NAMALWA (cell line): ENCODE results near the gene HIGD1A.
A peak's percentile ranks its signal among the peaks of the same experiment; 100 is the strongest.
"Not testable (repeated sequence)": the region's sequence is repeated elsewhere in the genome, so short reads cannot be mapped to it uniquely, and the experiment has no call there.

Experiments
- DNase-seq: peaks from one replicate; pipeline ENCODE4 v3.0.0-alpha.2; 2015; ENCODE audit warnings: low spot score

Gene HIGD1A

DNA sequence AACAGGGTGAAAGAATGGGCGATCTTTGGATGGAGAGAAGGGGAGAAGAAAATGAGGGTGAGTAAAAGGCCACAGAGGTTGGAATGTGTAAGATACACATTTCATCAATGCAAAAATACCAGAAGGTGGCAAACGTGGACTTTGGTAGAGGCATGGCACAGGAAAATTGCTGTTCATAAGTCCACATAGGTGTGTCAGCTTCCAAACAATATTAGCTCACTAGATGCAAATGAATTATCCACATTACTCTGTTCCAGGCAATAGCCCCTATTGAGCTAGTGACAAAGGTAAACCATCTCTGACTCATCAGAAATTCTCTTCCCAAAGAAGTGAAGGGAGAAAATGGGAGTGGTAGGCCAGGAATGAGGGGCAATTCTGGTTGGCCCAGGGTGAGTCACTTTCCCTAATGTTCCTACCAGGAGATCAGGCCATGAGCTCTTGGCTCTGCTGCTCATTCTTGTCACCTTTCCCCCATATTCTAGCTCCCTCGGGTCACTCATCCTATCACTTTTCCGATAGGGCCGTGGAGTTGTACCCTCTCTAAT, 24.9 kb upstream of the HIGD1A start:
- DNase-seq: no peak

DNA sequence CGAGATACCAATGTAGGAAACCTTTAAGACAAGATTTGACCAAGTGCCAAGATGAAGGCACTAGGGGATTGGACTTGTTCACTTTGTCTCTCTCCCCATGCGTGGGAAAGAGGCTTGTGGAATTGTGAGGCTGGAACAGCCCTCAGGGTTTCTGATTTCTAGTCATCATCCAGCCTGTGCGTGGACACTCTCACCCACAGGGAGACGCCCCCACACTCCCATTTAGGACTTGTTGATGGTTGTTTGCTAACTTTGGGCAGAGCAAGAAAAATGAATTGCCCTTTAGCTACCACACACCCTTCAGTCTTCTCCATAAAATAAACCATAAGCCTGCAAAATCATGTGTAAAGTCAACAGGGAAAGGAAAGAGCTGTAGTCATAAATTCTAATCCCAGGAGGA, 23.4 kb upstream of the HIGD1A start:
- no peak for DNase-seq

GRCh38 chr3:42827023-42827422, 22.7 kb upstream of the HIGD1A start:
- DNase-seq: no peak

- no peak for DNase-seq
These were observed 21.9 kb upstream of the HIGD1A start for GRCh38 chr3:42826141-42826540.

- DNase-seq: no peak
These were observed 19.1 kb upstream of the HIGD1A start for GRCh38 chr3:42823351-42823750.

DNA sequence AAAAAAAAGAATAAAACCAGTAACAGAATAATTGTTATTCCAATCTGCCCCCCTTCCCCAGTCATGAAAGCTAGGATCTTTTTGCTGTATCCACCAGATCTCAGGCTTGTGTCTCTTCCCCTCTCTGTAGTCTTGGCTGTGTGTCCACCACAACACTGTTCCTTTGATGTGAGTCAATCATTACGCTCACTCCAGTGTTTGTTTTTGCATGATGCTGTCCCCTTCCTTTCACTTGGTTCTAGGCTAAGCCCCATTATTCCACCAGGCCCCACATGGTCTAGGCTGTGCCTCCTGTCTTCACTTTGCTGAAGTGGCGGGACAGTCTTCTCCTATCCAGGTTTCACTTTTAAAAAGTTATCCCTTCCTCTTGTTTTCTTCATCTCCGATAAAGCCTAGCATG, 18.5 kb upstream of the HIGD1A start:
- DNase-seq: no peak

- no peak for DNase-seq
These were observed 16.4 kb upstream of the HIGD1A start for GRCh38 chr3:42820746-42821051.

- no peak for DNase-seq
These were observed 15.2 kb upstream of the HIGD1A start for GRCh38 chr3:42819351-42819965.

GRCh38 chr3:42815826-42816225, 11.5 kb upstream of the HIGD1A start:
- no peak for DNase-seq

DNA sequence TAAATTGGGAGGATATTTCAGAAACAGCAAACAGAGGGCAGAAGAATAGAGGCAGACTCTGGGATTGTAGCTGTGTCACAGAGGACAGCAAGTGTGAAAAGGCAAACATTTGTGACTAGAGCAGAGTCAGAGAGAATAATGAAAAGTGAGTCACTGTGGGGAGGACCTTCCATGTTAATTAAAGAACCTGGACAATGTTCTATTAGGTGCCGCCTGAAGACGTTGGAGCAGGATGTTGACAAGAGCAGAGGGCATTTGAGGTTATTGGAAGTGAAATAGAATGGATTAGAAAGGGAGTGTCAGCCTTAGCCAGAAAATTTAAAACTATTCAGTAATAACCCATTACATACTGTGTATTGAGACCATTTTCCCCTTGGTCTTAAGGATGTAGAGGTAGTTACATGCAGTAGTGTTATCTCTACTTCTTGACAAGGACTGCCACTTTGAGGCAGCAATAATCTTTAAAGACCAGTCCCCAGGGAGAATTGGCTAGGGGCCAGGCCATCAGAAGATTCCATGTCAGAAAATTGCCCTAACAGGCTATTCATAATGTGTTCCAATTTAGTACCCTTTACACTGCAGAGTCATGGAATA, 10.7 kb upstream of the HIGD1A start:
- DNase-seq: no peak

DNA sequence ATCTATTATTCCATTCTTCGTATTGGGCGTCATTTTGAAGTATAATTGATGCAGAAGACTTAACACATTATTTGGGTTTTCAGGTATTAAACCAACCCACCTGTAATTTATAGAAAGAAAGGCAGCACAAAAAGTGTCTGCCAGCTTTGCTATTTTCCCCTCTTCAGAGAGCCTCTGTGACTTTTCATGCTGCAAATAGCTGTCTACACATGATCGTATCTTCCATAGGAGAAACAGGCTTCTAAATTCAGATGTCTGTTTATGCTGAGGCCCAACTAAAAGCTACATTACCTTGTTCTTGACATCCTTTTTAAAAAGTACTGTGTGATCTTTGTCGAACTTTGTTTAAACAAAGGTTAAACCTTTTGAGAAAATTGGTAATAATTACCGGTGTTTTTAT, 10.0 kb upstream of the HIGD1A start:
- no peak for DNase-seq

DNA sequence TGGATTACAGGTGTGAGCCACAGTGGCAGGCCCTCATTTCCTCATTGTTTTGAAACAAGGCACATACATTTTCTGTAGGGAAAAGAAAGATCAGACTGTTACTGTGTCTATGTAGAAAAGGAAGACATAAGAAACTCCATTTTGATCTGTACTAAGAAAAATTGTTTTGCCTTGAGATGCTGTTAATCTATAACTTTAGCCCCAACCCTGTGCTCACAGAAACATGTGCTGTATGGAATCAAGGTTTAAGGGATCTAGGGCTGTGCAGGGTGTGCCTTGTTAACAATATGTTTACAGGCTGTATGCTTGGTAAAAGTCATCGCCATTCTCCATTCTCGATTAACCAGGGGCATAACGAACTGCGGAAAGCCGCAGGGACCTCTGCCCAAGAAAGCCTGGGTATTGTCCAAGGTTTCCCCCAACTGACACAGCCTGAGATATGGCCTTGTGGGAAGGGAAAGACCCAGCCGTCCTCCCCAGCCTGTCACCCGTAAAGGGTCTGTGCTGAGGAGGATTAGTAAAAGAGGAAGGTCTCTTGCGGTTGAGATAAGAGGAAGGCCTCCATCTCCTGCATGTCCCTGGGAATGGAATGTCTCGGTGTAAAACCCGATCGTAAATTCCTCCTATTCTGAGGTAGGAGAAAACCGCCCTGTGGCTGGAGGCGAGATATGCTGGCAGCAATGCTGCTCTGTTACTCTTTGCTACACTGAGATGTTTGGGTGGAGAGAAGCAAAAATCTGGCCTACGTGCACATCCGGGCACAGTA, 7.0 kb upstream of the HIGD1A start:
- not testable (repeated sequence) for DNase-seq

DNA sequence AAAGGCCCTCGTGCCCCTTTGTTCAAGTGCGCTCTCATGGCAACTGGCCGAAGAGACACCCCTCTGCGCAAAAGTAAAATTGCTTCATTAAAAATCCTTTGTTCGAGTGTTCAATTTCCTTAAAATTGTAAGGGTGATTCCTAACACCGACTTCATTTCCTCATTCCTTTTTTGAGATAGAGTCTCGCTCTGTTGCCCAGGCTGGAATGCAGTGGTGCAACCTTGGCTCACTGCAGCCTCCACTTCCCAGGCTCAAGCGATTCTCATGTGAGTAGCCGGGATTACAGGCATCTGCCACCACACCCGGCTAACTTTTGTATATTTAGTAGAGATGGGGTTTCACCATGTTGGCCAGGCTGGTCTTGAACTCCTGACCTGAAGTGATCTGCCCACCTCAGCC, 6.4 kb upstream of the HIGD1A start:
- DNase-seq: not testable (repeated sequence)

- no peak for DNase-seq
These were observed 4.9 kb upstream of the HIGD1A start, which contains the start of gene ACKR2 for GRCh38 chr3:42809202-42809601. ACKR2 (plus strand) TSS chr3:42809445; CDS start chr3:42864503, 55,058 bp downstream.

DNA sequence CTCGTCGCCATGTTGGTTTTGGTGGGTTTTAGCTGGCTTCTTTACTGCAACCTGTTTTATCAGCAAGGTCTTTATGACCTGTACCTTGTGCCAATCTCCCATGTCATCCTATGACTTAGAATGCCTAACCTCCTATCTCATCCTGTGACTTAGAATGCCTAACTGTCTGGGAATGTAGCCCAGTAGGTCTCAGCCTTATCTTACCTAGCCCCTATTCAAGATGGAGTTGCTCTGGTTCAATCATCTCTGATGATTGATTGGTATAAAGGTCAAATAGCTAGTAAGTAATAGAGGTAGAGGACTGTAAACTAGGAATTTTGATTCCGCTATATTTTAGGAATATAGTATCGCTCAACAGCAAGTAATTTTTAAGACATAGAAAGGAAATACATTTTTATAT, 3.6 kb upstream of the HIGD1A start:
- no peak for DNase-seq

DNA sequence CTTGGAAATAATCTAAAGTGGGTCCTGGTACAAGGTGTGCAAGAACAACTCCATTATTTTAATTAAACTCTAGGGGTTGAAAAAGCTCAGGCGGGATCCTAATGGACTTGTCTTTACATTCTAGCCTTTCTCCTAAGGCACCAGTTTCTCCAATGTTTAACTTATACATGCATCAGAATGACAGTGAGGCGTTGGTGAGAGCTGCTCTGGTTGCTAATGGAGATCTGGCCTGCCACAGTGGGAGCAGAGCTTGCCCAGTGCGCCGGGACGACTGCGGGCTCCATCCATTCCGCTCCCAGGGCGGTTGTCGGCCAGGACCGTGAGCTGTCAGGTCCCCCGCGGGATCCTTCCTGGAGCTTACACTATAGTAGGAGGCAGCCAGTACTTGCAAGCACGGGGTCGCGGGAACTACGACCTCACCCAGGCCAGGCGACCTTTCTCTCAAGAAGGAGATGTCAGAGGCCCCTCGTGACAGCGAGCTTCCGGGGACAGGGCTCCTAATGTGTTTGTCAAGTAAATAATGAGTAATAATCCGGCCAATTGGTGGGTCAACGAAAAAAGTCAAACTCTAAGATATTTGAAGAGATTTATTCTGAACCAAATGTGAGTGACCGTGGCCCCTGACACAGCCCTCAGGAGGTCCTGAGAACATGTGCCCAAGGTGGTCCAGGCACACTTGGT, 991 bp upstream of the HIGD1A start:
- no peak for DNase-seq

DNA sequence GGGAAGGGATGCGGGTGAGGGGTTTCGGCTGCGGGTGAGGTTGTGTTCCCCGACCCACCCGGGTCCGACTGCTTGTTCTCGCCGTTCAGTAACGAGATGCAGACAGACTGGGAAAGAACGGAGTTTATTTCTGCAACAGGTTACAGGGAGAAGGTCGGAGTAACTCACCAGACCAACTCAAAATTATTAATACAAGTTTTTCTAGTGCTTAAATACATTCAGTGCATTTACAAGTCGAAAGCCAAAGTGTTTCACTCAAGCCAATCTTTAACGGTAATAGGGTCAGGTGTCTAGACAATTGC, 492 bp upstream of the HIGD1A start:
- DNase-seq: no peak

DNA sequence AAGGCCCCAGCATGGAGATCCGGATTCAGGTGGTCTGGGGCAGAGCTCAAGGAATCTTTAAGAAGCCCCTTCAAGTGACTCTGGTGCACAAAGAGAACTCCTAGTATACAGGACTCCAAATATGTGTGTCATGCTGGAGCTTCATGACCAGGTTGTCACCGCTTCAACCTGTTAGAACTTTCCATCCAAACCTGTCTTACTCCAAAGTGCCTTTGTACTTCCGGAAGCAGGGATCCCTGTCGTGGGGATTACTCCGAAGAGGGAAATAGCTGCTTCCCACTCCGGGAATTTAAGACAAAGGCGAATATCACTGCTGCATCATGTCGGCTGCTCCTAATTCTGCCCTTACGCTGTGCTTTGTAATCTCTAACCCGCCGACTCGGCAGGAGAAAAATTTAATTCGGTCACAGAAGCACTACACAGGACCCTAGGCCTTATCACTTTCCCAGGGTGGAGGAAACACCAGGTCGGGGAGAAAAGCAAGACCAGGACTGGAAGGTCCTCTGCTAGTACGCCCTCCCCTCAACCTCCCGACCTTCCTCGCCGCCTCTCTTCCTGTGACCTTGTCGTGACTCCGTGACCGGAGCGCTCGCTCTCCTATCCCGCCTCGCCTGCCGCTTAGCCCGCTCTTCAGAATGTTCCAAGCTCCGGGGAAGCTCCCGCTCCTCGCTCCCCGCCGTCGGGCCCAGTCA, 730 bp downstream of the HIGD1A start:
- DNase-seq: peak; percentile 40

- no peak for DNase-seq
These were observed 1.3 kb downstream of the HIGD1A start for GRCh38 chr3:42802876-42803413.

DNA sequence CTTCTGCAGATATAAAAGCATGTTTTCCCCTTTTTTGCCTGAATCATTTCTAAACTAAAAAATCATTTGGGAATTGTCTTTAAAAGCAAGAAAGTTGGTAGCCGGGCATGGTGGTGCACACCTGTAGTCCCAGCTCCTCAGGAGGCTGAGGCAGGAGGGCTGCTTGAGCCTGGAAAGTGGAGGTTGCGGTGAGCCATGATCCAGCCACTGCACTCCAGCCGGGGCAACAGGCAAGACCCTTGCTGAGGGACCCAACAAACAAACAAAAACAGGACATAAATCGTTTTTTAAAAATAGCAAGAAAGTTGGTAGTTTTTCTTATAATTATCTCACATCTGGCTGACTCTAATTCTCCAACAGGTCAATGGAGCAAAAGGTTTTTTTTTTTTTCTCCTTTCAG, 2.5 kb downstream of the HIGD1A start:
- DNase-seq: no peak

DNA sequence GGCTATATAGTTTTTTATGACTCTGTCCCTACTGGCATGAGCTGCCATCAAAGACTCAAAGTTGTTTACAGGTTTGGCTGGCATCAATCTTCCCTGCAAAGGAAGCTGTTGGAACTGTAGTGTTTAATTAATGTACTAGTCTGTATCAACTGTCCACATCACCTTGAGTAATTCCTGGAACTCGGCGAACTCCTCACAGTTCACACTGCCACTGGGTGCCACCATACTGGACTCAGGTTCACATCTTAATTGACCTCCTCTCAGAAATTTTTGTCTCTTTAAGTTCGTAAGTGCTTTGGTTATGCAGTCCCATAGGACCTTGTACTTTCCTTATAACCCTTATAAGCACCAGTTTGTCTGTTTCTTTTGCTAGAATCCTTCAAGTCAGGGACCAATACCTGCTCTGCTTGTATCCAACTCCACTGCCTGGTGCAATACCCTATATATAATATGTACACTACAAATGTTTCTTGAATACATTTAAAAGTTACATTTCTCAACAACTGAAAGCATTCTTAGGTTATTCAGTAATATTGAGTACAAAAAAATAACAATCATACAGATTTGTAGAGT, 3.2 kb downstream of the HIGD1A start:
- DNase-seq: no peak

DNA sequence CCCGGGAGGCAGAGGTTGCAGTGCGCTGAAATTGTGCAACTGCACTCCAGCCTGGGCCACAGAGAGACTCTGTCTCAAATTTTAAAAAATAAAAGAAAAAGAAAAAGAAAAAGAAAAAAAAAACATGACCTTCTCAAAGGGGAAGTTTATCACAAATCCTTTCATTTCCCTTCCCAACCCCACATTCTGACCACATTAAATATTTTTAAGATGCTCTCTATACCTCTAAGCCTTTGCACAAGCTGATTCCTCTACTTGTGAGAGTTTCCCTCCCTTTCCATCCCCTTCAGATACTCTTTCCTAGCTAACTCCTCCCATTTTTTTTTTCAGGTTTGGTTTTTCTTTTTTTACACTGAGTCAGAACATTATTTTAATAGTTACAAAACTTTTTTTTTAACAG, 4.0 kb downstream of the HIGD1A start:
- DNase-seq: no peak
